GM12891 (cell line): ENCODE measurements around the gene SIK2.

Experiments used
- DNase-seq: peaks from one replicate; pipeline ENCODE4 v3.0.0; 2011; ENCODE audit warnings: low spot score; ENCODE audit not compliant: insufficient read length
- FAIRE-seq: peaks from 2 replicates; lab custom pipeline; 2011; peaks lifted over from hg19 to GRCh38; lab: Jason Lieb, UNC
- PAX5 ChIP-seq: IDR thresholded peaks from 2 replicates; pipeline ENCODE4 v1.6.1; 2011; ENCODE audit warnings: low read length, moderate library complexity, mild to moderate bottlenecking; ENCODE audit not compliant: insufficient read depth, severe bottlenecking
- POLR2A ChIP-seq: IDR thresholded peaks from 2 replicates; pipeline ENCODE4 v1.6.1; 2011; ENCODE audit warnings: low read depth, low read length, control low read depth
- POLR2AphosphoS5 ChIP-seq: IDR thresholded peaks from 2 replicates; pipeline ENCODE4 v1.6.1; 2011; ENCODE audit warnings: low read depth, low read length, control low read depth
- POU2F2 ChIP-seq: IDR thresholded peaks from 2 replicates; pipeline ENCODE4 v1.6.1; 2011; ENCODE audit warnings: low read depth, mild to moderate bottlenecking, control low read depth, low read length, moderate library complexity
- SPI1 ChIP-seq: IDR thresholded peaks from 2 replicates; pipeline ENCODE4 v1.6.1; 2011; ENCODE audit warnings: low read depth, low read length, control low read depth
- TAF1 ChIP-seq: IDR thresholded peaks from 2 replicates; pipeline ENCODE4 v1.6.1; 2011; ENCODE audit warnings: low read depth, low read length, control low read depth

The SIK2 gene

GRCh38 chr11:111774955-111775710, 172.9 kb downstream of the SIK2 start:
- FAIRE-seq: no peak
- TF ChIP-seq POLR2AphosphoS5 (no peak), POLR2A (no peak), PAX5 (no peak), POU2F2 (no peak), TAF1 (no peak), SPI1 (no peak)
- no peak for DNase-seq

- FAIRE-seq (no peak), DNase-seq (peak; percentile 32)
- no peak for TF ChIP-seq POLR2AphosphoS5
- TF ChIP-seq POU2F2: peak; percentile 94
These were observed 174.3 kb downstream of the SIK2 start for GRCh38 chr11:111776398-111777093.

- no peak for TF ChIP-seq TAF1
- TF ChIP-seq POLR2AphosphoS5: no peak
- TF ChIP-seq POU2F2: no peak
- no peak for TF ChIP-seq PAX5
- TF ChIP-seq POLR2A: no peak
- TF ChIP-seq SPI1: no peak
- peak; percentile 93 for FAIRE-seq
- no peak for DNase-seq
These were observed 175.1 kb downstream of the SIK2 start for GRCh38 chr11:111777094-111778046.

GRCh38 chr11:111778047-111778558, 175.9 kb downstream of the SIK2 start:
- FAIRE-seq: no peak
- no peak for DNase-seq

GRCh38 chr11:111779118-111779517, 176.9 kb downstream of the SIK2 start:
- DNase-seq (no peak), FAIRE-seq (no peak)
- TF ChIP-seq POLR2A (no peak), POLR2AphosphoS5 (no peak), TAF1 (no peak), PAX5 (no peak), POU2F2 (no peak), SPI1 (no peak)

More at GRCh38 chr11:111778047-111778558, 175.9 kb downstream of the SIK2 start:
- TF ChIP-seq POLR2AphosphoS5 (no peak), PAX5 (no peak), SPI1 (no peak), TAF1 (no peak), POU2F2 (no peak), POLR2A (no peak)
